HG03066 (cell line): ENCODE measurements around the gene TNNT3.

Source experiments
- ATAC-seq: cut with Tn5 transposase; IDR thresholded peaks from one replicate; pipeline ENCODE4 v1.9.1; 2021; ENCODE audit warnings: low read depth; ENCODE audit not compliant: unreplicated experiment

TNNT3 gene

GRCh38 chr11:1947592-1948237 is 28.2 kb downstream of the TNNT3 start:
- no peak for ATAC-seq

- no peak for ATAC-seq
Observed at GRCh38 chr11:1948389-1948788, 28.9 kb downstream of the TNNT3 start.

GRCh38 chr11:1949302-1949701 is 29.8 kb downstream of the TNNT3 start:
- no peak for ATAC-seq

GRCh38 chr11:1949922-1950321 is 30.4 kb downstream of the TNNT3 start:
- ATAC-seq, result no peak

GRCh38 chr11:1952806-1953482 is 33.4 kb downstream of the TNNT3 start:
- ATAC-seq, result no peak

- ATAC-seq, result no peak
Observed at GRCh38 chr11:1953489-1954266, 34.2 kb downstream of the TNNT3 start.

- no peak for ATAC-seq
Observed at GRCh38 chr11:1958367-1958766, 38.9 kb downstream of the TNNT3 start.

- no peak for ATAC-seq
Observed at GRCh38 chr11:1959786-1960185, 40.3 kb downstream of the TNNT3 start.

- no peak for ATAC-seq
Observed at GRCh38 chr11:1963864-1964263, 44.4 kb downstream of the TNNT3 start.

- ATAC-seq, result no peak
Observed at GRCh38 chr11:1964348-1964747, 44.8 kb downstream of the TNNT3 start.

GRCh38 chr11:1964955-1965354 is 45.5 kb downstream of the TNNT3 start:
- ATAC-seq, result no peak

GRCh38 chr11:1966531-1966930 is 47.0 kb downstream of the TNNT3 start:
- ATAC-seq, result no peak

GRCh38 chr11:1967641-1968225 is 48.2 kb downstream of the TNNT3 start:
- no peak for ATAC-seq

GRCh38 chr11:1968454-1969002 is 49.0 kb downstream of the TNNT3 start:
- ATAC-seq, result no peak

GRCh38 chr11:1969035-1969434 is 49.5 kb downstream of the TNNT3 start:
- ATAC-seq, result no peak

GRCh38 chr11:1969776-1970175 is 50.3 kb downstream of the TNNT3 start:
- no peak for ATAC-seq

GRCh38 chr11:1970956-1971355 is 51.5 kb downstream of the TNNT3 start:
- no peak for ATAC-seq

GRCh38 chr11:1975185-1975584 is 55.7 kb downstream of the TNNT3 start:
- no peak for ATAC-seq

- no peak for ATAC-seq
Observed at GRCh38 chr11:1978720-1979473, 59.4 kb downstream of the TNNT3 start.

GRCh38 chr11:1979607-1980006 is 60.1 kb downstream of the TNNT3 start:
- no peak for ATAC-seq
